NT2/D1 (cell line): ENCODE measurements around the gene HSD17B14.
A peak's percentile ranks its signal among the peaks of the same experiment; 100 is the strongest.

Source experiments
- DNase-seq: peaks from one replicate; pipeline ENCODE4 v3.0.0-alpha.2; 2011; ENCODE audit warnings: low read depth, low spot score
- H3K27me3 ChIP-seq: 2 replicates; pipeline ENCODE4 v1.6.0; 2011; ENCODE audit warnings: mild to moderate bottlenecking; ENCODE audit not compliant: insufficient read length, insufficient read depth
- H3K36me3 ChIP-seq: 2 replicates; pipeline ENCODE4 v1.6.1; 2011; ENCODE audit warnings: mild to moderate bottlenecking, low read length, mixed read lengths; ENCODE audit not compliant: insufficient read depth, insufficient read length
- H3K4me1 ChIP-seq: 2 replicates; pipeline ENCODE4 v1.5.1; 2011; ENCODE audit not compliant: insufficient read depth, insufficient read length
- H3K4me3 ChIP-seq: 2 replicates; pipeline ENCODE4 v1.5.1; 2011; ENCODE audit warnings: low read depth; ENCODE audit not compliant: insufficient read length
- H3K9ac ChIP-seq: 2 replicates; pipeline ENCODE4 v1.6.0; 2011; ENCODE audit warnings: low read depth; ENCODE audit not compliant: insufficient read length
- H3K9me3 ChIP-seq: 2 replicates; pipeline ENCODE4 v1.5.1; 2011; ENCODE audit warnings: mild to moderate bottlenecking, low read length; ENCODE audit not compliant: insufficient read depth
- SUZ12 ChIP-seq: IDR thresholded peaks from 2 replicates; pipeline ENCODE4 v1.6.1; 2011; ENCODE audit not compliant: insufficient read length, insufficient read depth; ENCODE audit errors: extremely low read depth
- YY1 ChIP-seq: IDR thresholded peaks from 2 replicates; pipeline ENCODE4 v1.6.1; 2011; ENCODE audit not compliant: insufficient read length, insufficient read depth
- ZNF274 ChIP-seq: IDR thresholded peaks from 2 replicates; pipeline ENCODE4 v1.6.1; 2011; ENCODE audit warnings: mild to moderate bottlenecking, low read depth, low read length

HSD17B14 gene

GRCh38 chr19:48842789-48843162 is 6.5 kb upstream of the HSD17B14 start:
- H3K4me1 ChIP-seq = no peaks in the 10 kb centered on the region
- TF ChIP-seq ZNF274 (no peak), SUZ12 (no peak), YY1 (no peak)
- H3K9me3 ChIP-seq = peaks cover 4% of the 10 kb centered on the region; the same call in 1 of the 2 replicates
- H3K9ac ChIP-seq = no peak overlapping the region
- no peaks in the 10 kb centered on the region for H3K27me3 ChIP-seq
- H3K4me3 ChIP-seq = no peak overlapping the region
- DNase-seq = no peak
- peaks cover 4% of the 10 kb centered on the region for H3K36me3 ChIP-seq

- no peak for DNase-seq
- Histone ChIP-seq H3K4me1 (no peaks in the 10 kb centered on the region), H3K9ac (no peak overlapping the region), H3K4me3 (no peak overlapping the region), H3K9me3 (peaks cover 4% of the 10 kb centered on the region; the same call in 1 of the 2 replicates), H3K36me3 (peaks cover 4% of the 10 kb centered on the region), H3K27me3 (no peaks in the 10 kb centered on the region)
- TF ChIP-seq SUZ12 = no peak
- TF ChIP-seq ZNF274 = no peak
- no peak for TF ChIP-seq YY1
Measured at GRCh38 chr19:48841571-48841970, 5.3 kb upstream of the HSD17B14 start.

- Histone ChIP-seq H3K27me3 (no peaks in the 10 kb centered on the region), H3K4me1 (no peaks in the 10 kb centered on the region), H3K9ac (no peak overlapping the region), H3K36me3 (peaks cover 4% of the 10 kb centered on the region), H3K9me3 (peaks cover 4% of the 10 kb centered on the region; the same call in 1 of the 2 replicates), H3K4me3 (no peak overlapping the region)
- TF ChIP-seq ZNF274 = no peak
- no peak for TF ChIP-seq YY1
- no peak for TF ChIP-seq SUZ12
- no peak for DNase-seq
Measured at GRCh38 chr19:48841047-48841446, 4.8 kb upstream of the HSD17B14 start.

- Histone ChIP-seq H3K4me3 (peak overlapping the region; percentile 59), H3K9ac (peak overlapping the region; percentile 68), H3K36me3 (no peaks in the 10 kb centered on the region), H3K27me3 (no peaks in the 10 kb centered on the region), H3K9me3 (no peaks in the 10 kb centered on the region), H3K4me1 (no peaks in the 10 kb centered on the region)
- DNase-seq = no peak
- TF ChIP-seq YY1 (no peak), ZNF274 (no peak), SUZ12 (no peak)
Measured at GRCh38 chr19:48837687-48838086, 1.4 kb upstream of the HSD17B14 start.

GRCh38 chr19:48837051-48837524 is 797 bp upstream of the HSD17B14 start:
- Histone ChIP-seq H3K4me1 (no peaks in the 10 kb centered on the region), H3K9ac (peak overlapping the region; percentile 68)
- no peak for TF ChIP-seq ZNF274
- TF ChIP-seq YY1 = no peak
- no peak for TF ChIP-seq SUZ12

DNA sequence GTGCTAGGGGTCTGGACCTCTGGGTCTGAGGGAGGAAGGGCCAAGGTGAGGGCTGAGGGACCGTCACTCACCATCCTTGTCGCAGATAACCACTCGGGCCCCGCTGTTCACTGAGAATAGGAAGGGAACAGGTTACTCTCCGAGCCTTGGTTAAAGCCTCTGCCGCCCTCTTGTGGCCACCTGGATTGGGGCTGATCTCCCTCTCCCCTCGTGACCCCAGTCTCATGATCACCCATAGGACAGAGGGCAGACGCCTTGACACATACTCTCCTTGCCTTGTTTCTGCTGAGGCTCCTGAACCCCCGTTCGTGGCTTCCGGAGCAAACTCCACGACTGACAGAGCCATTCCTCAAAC is 580 bp downstream of the HSD17B14 start:
- DNase-seq = peak; percentile 75
- Histone ChIP-seq H3K27me3 (no peaks in the 10 kb centered on the region), H3K4me3 (peak overlapping the region; percentile 52), H3K9ac (peak overlapping the region; percentile 85), H3K36me3 (no peaks in the 10 kb centered on the region), H3K4me1 (no peaks in the 10 kb centered on the region), H3K9me3 (no peaks in the 10 kb centered on the region)
- no peak for TF ChIP-seq YY1
- TF ChIP-seq ZNF274 = no peak
- TF ChIP-seq SUZ12 = no peak

More at GRCh38 chr19:48837051-48837524, 797 bp upstream of the HSD17B14 start:
- DNase-seq = peak; percentile 78
- Histone ChIP-seq H3K4me3 (peak overlapping the region; percentile 59), H3K36me3 (no peaks in the 10 kb centered on the region), H3K27me3 (no peaks in the 10 kb centered on the region), H3K9me3 (no peaks in the 10 kb centered on the region)

- no peaks in the 10 kb centered on the region for H3K9me3 ChIP-seq
- TF ChIP-seq ZNF274 (no peak), YY1 (no peak), SUZ12 (no peak)
- H3K4me1 ChIP-seq = no peaks in the 10 kb centered on the region
- no peak for DNase-seq
- no peak overlapping the region for H3K4me3 ChIP-seq
- H3K36me3 ChIP-seq = no peaks in the 10 kb centered on the region
- H3K9ac ChIP-seq = no peak overlapping the region
- H3K27me3 ChIP-seq = no peaks in the 10 kb centered on the region
Measured at GRCh38 chr19:48833977-48834376, 2.3 kb downstream of the HSD17B14 start.
